H1 (cell line): ENCODE results near the gene COL1A1. TPM values are rescaled to one million over a fixed set of nuclear protein-coding genes. Genes with fewer than 3 reads are reported as not detected.

ENCODE experiments used
- CTCF ChIA-PET: fragments of 300-600 bp; sonication (Branson Sonifier 250); formaldehyde crosslinking; loops from one replicate; lab custom pipeline; 2021; ENCODE audit not compliant: partially characterized antibody; lab: Charles Lee
- POLR2A ChIA-PET: fragments of 300-600 bp; sonication (Branson Sonifier 250); formaldehyde crosslinking; loops from one replicate; lab custom pipeline; 2021; ENCODE audit warnings: inconsistent platforms; ENCODE audit not compliant: partially characterized antibody; lab: Charles Lee
- DNase-seq, 2 experiments: peaks; one replicate each; pipeline versions ENCODE4 v3.0.0 to v3.0.0-alpha.2; 2010 to 2022; ENCODE audit warnings: low spot score in 2 of 2, low read depth in 1 of 2, mixed read lengths in 1 of 2
- FAIRE-seq: peaks from 2 replicates; lab custom pipeline; 2011; peaks lifted over from hg19 to GRCh38; lab: Jason Lieb, UNC
- H2AFZ ChIP-seq: 2 replicates; pipeline ENCODE4 v1.8.1; 2012; ENCODE audit warnings: low read length, inconsistent platforms
- H2AK5ac ChIP-seq: 2 replicates; pipeline ENCODE4 v1.6.1; 2013; ENCODE audit warnings: low read depth, low read length
- H2BK120ac ChIP-seq: replicated peaks from 2 replicates; pipeline ENCODE3; 2013; ENCODE audit warnings: low read depth, low read length, inconsistent platforms
- H2BK12ac ChIP-seq: 2 replicates; pipeline ENCODE4 v1.6.1; 2013; ENCODE audit warnings: low read depth, low read length
- H2BK15ac ChIP-seq: 2 replicates; pipeline ENCODE4 v1.6.1; 2013; ENCODE audit warnings: low read length
- H2BK20ac ChIP-seq: 2 replicates; pipeline ENCODE4 v1.6.1; 2013; ENCODE audit warnings: low read length
- H2BK5ac ChIP-seq: 2 replicates; pipeline ENCODE4 v1.6.1; 2013; ENCODE audit warnings: low read depth, low read length
- H3K14ac ChIP-seq: 2 replicates; pipeline ENCODE4 v1.6.1; 2013; ENCODE audit warnings: inconsistent platforms; ENCODE audit not compliant: insufficient read length
- H3K18ac ChIP-seq: 2 replicates; pipeline ENCODE4 v1.6.1; 2013; ENCODE audit warnings: low read length; ENCODE audit errors: extremely low read depth
- H3K23ac ChIP-seq: 2 replicates; pipeline ENCODE4 v1.6.1; 2013; ENCODE audit warnings: inconsistent platforms; ENCODE audit not compliant: insufficient read length
- H3K23me2 ChIP-seq: 2 replicates; pipeline ENCODE4 v1.6.1; 2013; ENCODE audit warnings: low read depth, low read length
- H3K27ac ChIP-seq: 2 replicates; pipeline ENCODE4 v1.6.1; 2011; ENCODE audit warnings: low read depth, low read length, inconsistent platforms
- H3K27me3 ChIP-seq, 4 experiments: replicated peaks in 1 of 4; 1 replicate in 1 of 4; 2 replicates in 3 of 4; pipeline versions ENCODE4 v1.6.1 to v1.8.1; 2011 to 2013; ENCODE audit warnings: low read length in 3 of 4, mild to moderate bottlenecking in 3 of 4, inconsistent platforms in 2 of 4, mixed read lengths in 2 of 4, moderate library complexity in 1 of 4; ENCODE audit not compliant: control insufficient read depth in 3 of 4, insufficient read depth in 3 of 4; ENCODE audit errors: extremely low read depth in 1 of 4
- H3K36me3 ChIP-seq, 4 experiments: 2 replicates each; pipeline versions ENCODE4 v1.6.1 to v1.8.1; 2011 to 2013; ENCODE audit warnings: mild to moderate bottlenecking in 4 of 4, low read length in 3 of 4, moderate library complexity in 2 of 4, control low read depth in 1 of 4, inconsistent platforms in 1 of 4; ENCODE audit not compliant: insufficient read depth in 4 of 4, control insufficient read depth in 2 of 4
- H3K4ac ChIP-seq: replicated peaks from 2 replicates; pipeline ENCODE3; 2013; ENCODE audit warnings: low read length, low read depth, mixed read lengths, inconsistent platforms; ENCODE audit not compliant: insufficient read length
- H3K4me1 ChIP-seq, 4 experiments: replicated peaks in 1 of 4; 1 replicate in 1 of 4; 2 replicates in 3 of 4; pipeline versions ENCODE4 v1.6.1 to v1.8.1; 2011 to 2013; ENCODE audit warnings: low read length in 3 of 4, inconsistent platforms in 2 of 4, mixed read lengths in 1 of 4; ENCODE audit not compliant: insufficient read depth in 4 of 4, control insufficient read depth in 3 of 4
- H3K4me2 ChIP-seq, 2 experiments: 2 replicates each; pipeline versions ENCODE4 v1.6.1 to v1.8.1; 2011 to 2013; ENCODE audit warnings: low read depth in 2 of 2, low read length in 2 of 2, control low read depth in 1 of 2, inconsistent platforms in 1 of 2, mild to moderate bottlenecking in 1 of 2; ENCODE audit not compliant: insufficient read depth in 1 of 2
- H3K4me3 ChIP-seq, 4 experiments: fragments of 200-600, 300-600 bp in 1 of 4; sonication (generic), shearing (Covaris generic), sonication (Bioruptor Twin) in 1 of 4; 2 replicates each; pipeline versions ENCODE4 v1.5.1 to v1.8.1; 2011 to 2016; ENCODE audit warnings: low read length in 4 of 4, low read depth in 3 of 4, control low read depth in 2 of 4, inconsistent platforms in 2 of 4, mild to moderate bottlenecking in 2 of 4, mixed read lengths in 1 of 4, moderate library complexity in 1 of 4; ENCODE audit not compliant: insufficient read depth in 2 of 4; ENCODE audit errors: extremely low read depth in 1 of 4
- H3K56ac ChIP-seq: replicated peaks from 2 replicates; pipeline ENCODE3; 2013; ENCODE audit warnings: low read depth, mild to moderate bottlenecking, mixed read lengths, low read length, inconsistent platforms; ENCODE audit not compliant: insufficient read length
- H3K79me1 ChIP-seq: 2 replicates; pipeline ENCODE4 v1.6.1; 2013; ENCODE audit warnings: low read depth, low read length, control low read depth
- H3K79me2 ChIP-seq, 2 experiments: 2 replicates each; pipeline versions ENCODE4 v1.6.1 to v1.8.1; 2012 to 2013; ENCODE audit warnings: low read length in 2 of 2, mild to moderate bottlenecking in 2 of 2, inconsistent platforms in 1 of 2; ENCODE audit not compliant: insufficient read depth in 2 of 2, control insufficient read depth in 1 of 2
- H3K9ac ChIP-seq, 4 experiments: replicated peaks in 1 of 4; 1 replicate in 1 of 4; 2 replicates in 3 of 4; pipeline versions ENCODE4 v1.6.1 to v1.8.1; 2011 to 2013; ENCODE audit warnings: low read depth in 3 of 4, low read length in 3 of 4, control low read depth in 2 of 4, mild to moderate bottlenecking in 2 of 4, moderate library complexity in 2 of 4, inconsistent platforms in 1 of 4; ENCODE audit errors: extremely low read depth in 1 of 4
- H3K9me3 ChIP-seq, 2 experiments: 2 replicates each; pipeline versions ENCODE4 v1.6.1 to v1.8.1; 2012 to 2013; ENCODE audit warnings: mild to moderate bottlenecking in 2 of 2, moderate library complexity in 2 of 2, control low read depth in 1 of 2, inconsistent platforms in 1 of 2, low read depth in 1 of 2, low read length in 1 of 2, mixed read lengths in 1 of 2; ENCODE audit not compliant: insufficient read depth in 2 of 2
- H4K20me1 ChIP-seq, 2 experiments: replicated peaks in 1 of 2; 2 replicates each; pipeline versions ENCODE3 to v1.8.1; 2011 to 2013; ENCODE audit warnings: inconsistent platforms in 2 of 2, low read length in 2 of 2, mild to moderate bottlenecking in 1 of 2; ENCODE audit not compliant: insufficient read depth in 2 of 2, control insufficient read depth in 1 of 2
- H4K5ac ChIP-seq: 2 replicates; pipeline ENCODE4 v1.6.1; 2013; ENCODE audit warnings: low read length, low read depth, mixed read lengths, inconsistent platforms; ENCODE audit not compliant: insufficient read length
- H4K8ac ChIP-seq: 2 replicates; pipeline ENCODE4 v1.8.0; 2013; ENCODE audit warnings: mild to moderate bottlenecking, moderate library complexity, low read length, inconsistent platforms; ENCODE audit not compliant: insufficient read depth; ENCODE audit errors: extremely low read depth
- H4K91ac ChIP-seq: replicated peaks from 2 replicates; pipeline ENCODE3; 2013; ENCODE audit warnings: low read length, mixed read lengths, inconsistent platforms; ENCODE audit not compliant: insufficient read length
- CTCF ChIP-seq, 3 experiments: IDR thresholded peaks; 1 replicate in 2 of 3; 2 replicates in 1 of 3; pipeline versions ENCODE4 v1.5.1 to v1.6.1; 2011; ENCODE audit warnings: low read length in 3 of 3, mild to moderate bottlenecking in 3 of 3, inconsistent platforms in 2 of 3, low read depth in 1 of 3, moderate library complexity in 1 of 3; ENCODE audit not compliant: insufficient read depth in 1 of 3; ENCODE audit errors: control extremely low read depth in 1 of 3
- EGR1 ChIP-seq: IDR thresholded peaks from 2 replicates; pipeline ENCODE4 v1.6.1; 2011; ENCODE audit warnings: low read depth, low read length, borderline replicate concordance
- EP300 ChIP-seq, 2 experiments: IDR thresholded peaks; 1 replicate in 1 of 2; 2 replicates in 1 of 2; pipeline ENCODE4 v1.6.1; 2011 to 2012; ENCODE audit warnings: low read depth in 2 of 2, low read length in 2 of 2, mild to moderate bottlenecking in 2 of 2, borderline replicate concordance in 1 of 2, inconsistent platforms in 1 of 2, moderate library complexity in 1 of 2
- GABPA ChIP-seq: IDR thresholded peaks from 2 replicates; pipeline ENCODE4 v1.6.1; 2011; ENCODE audit warnings: mild to moderate bottlenecking, low read length, moderate library complexity, borderline replicate concordance; ENCODE audit not compliant: insufficient read depth
- HDAC6 ChIP-seq: IDR thresholded peaks from one replicate; pipeline ENCODE4 v1.7.1; 2012; ENCODE audit warnings: low read depth, mild to moderate bottlenecking, inconsistent platforms, low read length, moderate library complexity
- KDM1A ChIP-seq: fragments of 200-600, 300-600 bp; sonication (generic); IDR thresholded peaks from 2 replicates; pipeline ENCODE4 v1.7.1; 2016; ENCODE audit warnings: mild to moderate bottlenecking, low read length, borderline replicate concordance
- KDM5A ChIP-seq: fragments of 200-600 bp; IDR thresholded peaks from 2 replicates; pipeline ENCODE4 v1.7.1; 2012; ENCODE audit warnings: mild to moderate bottlenecking, low read length, inconsistent platforms, mixed read lengths
- RAD21 ChIP-seq, 2 experiments: IDR thresholded peaks in 1 of 2; conservative IDR thresholded peaks in 1 of 2; 2 replicates each; pipeline ENCODE4 v1.6.1; 2011; ENCODE audit warnings: low read depth in 2 of 2, low read length in 2 of 2, improper control_type of control experiment in 1 of 2, inconsistent platforms in 1 of 2, mild to moderate bottlenecking in 1 of 2, moderate library complexity in 1 of 2
- TAF7 ChIP-seq: optimal IDR thresholded peaks from 2 replicates; pipeline ENCODE3; 2011; ENCODE audit warnings: low read depth, mild to moderate bottlenecking, inconsistent platforms, low read length, moderate library complexity, borderline replicate concordance
- WGBS, 2 experiments: shearing (Covaris generic) in 1 of 2; methylation state at CpG; one replicate each; pipeline versions ENCODE4 v1.1.6 to v1.1.7; 2013 to 2015; ENCODE audit warnings: low lambda C conversion rate in 2 of 2, mixed read lengths in 2 of 2, inconsistent platforms in 1 of 2, low coverage in 1 of 2, missing lambda C conversion rate in 1 of 2; ENCODE audit not compliant: insufficient replicate concordance in 2 of 2, insufficient coverage in 1 of 2, insufficient read length in 1 of 2; ENCODE audit errors: extremely low coverage in 1 of 2, missing lambda C conversion rate in 1 of 2; 5-methylcytosine and 5-hydroxymethylcytosine counted together
- polyA plus RNA-seq, 7 experiments: library from polyadenylated mRNA; depleted of rRNA in 3 of 7; stranded (reverse) in 5 of 7; unstranded in 2 of 7; fragments of >200 nt in 5 of 7; fragments of 200-250 nt in 2 of 7; gene quantifications; 1 replicate in 5 of 7; 2 replicates in 1 of 7; 4 replicates in 1 of 7; pipeline versions ENCODE4 v1.2.1 to v1.2.3, GENCODE V29; 2011 to 2013; ENCODE audit warnings: missing spikeins in 2 of 7, mixed read lengths in 2 of 7
- total RNA-seq: library from RNA; stranded (reverse); fragmentation: NEBNext Ultra II Directional; extraction: Animal tissue kit (Norgen Biotek cat#: 25700); gene quantifications from 2 replicates; pipeline ENCODE4 v1.2.1, GENCODE V29; 2021

COL1A1 gene
- total and polyA plus RNA-seq, 2 of the 8 experiments (the other 6 are each of a cell fraction or from before 2014, with no cell fraction given) = 14.1 to 80.4 TPM

DNA sequence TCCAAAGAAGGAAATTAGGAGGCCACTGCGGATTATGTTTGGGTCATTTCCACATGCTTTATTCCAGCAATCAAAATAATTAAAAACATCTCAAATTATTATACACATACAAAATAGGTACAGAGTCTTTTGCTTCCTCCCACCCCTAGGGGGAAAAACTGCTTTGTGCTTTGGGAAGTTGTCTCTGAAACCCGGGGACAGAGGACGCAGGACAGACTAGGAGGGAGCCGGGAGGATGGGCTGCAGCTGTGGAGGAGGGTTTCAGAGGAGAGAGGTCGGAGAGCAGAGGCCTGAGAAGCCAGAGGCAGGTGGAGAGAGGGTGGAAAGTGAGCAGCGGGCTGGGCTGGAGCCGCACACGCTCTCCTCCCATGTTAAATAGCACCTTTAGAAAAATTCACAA is 17.4 kb downstream of the COL1A1 start:
- H3K4me3 ChIP-seq = no peak overlapping the region
- CTCF ChIA-PET = interaction anchor here (1.0 kb wide), 1 partner anchor 15 kb away, joined by 3 read pairs; no protein-coding TSS in a partner anchor
- H3K23me2 ChIP-seq = no peaks in the 10 kb centered on the region
- H2AK5ac ChIP-seq = no peak overlapping the region
- POLR2A ChIA-PET = interaction anchor here (0.7 to 1.1 kb wide), 2 partner anchors 26 to 77 kb away, joined by 3 read pairs; no protein-coding TSS in a partner anchor
- no peak overlapping the region for H2BK12ac ChIP-seq
- no peak overlapping the region for H3K9ac ChIP-seq
- WGBS, 2 experiments = 44% methylated on average over 6 of the region's 8 CpGs; no CpG with 5 or more reads in 1 of the 2 experiments
- no peak overlapping the region for H3K14ac ChIP-seq
- no peak overlapping the region for H4K8ac ChIP-seq
- H2BK20ac ChIP-seq = no peak overlapping the region
- no peak overlapping the region for H3K23ac ChIP-seq
- H3K4me2 ChIP-seq = no peak overlapping the region
- no peak overlapping the region for H2BK15ac ChIP-seq
- no peak overlapping the region for H3K56ac ChIP-seq
- no peak for TF ChIP-seq TAF7
- TF ChIP-seq KDM5A = no peak
- no peak for TF ChIP-seq KDM1A
- TF ChIP-seq EP300 (IDR thresholded peaks at IDR 0.05; ENCODE audit: borderline replicate concordance in 1 of 2, low read depth in 2 of 2, low read length in 2 of 2) = no peak
- 0 out of 4 replicates have a peak, but pooled peaks of 1 of the 2 experiments have one; percentile 1 for TF ChIP-seq RAD21 (IDR thresholded peaks at IDR 0.05 in 1 of 2, conservative IDR thresholded peaks at IDR 0.05 in 1 of 2; ENCODE audit: low read depth in 2 of 2, low read length in 2 of 2)
- no peak for TF ChIP-seq GABPA
- TF ChIP-seq CTCF (IDR thresholded peaks at IDR 0.05; ENCODE audit: control extremely low read depth in 1 of 3, insufficient read depth in 1 of 3, low read depth in 1 of 3, low read length in 3 of 3) = peak in 1 of 3 experiments; percentile 15; a peak in 1 of 4 replicates
- TF ChIP-seq HDAC6 = no peak
- no peak for TF ChIP-seq EGR1
- peaks cover 1 to 2% of the 10 kb centered on the region in 2 experiments for H4K20me1 ChIP-seq
- no peak overlapping the region for H4K91ac ChIP-seq
- H3K79me1 ChIP-seq = no peaks in the 10 kb centered on the region
- H3K79me2 ChIP-seq = no peaks in the 10 kb centered on the region
- H3K27ac ChIP-seq = no peak overlapping the region
- no peak overlapping the region for H2BK120ac ChIP-seq
- no peak overlapping the region for H2AFZ ChIP-seq
- no peak overlapping the region for H2BK5ac ChIP-seq
- H3K36me3 ChIP-seq = peaks cover 3 to 32% (median 17%) of the 10 kb centered on the region in 4 experiments; a peak in 5 of 8 replicates
- H4K5ac ChIP-seq = no peak overlapping the region
- H3K27me3 ChIP-seq = no peaks in the 10 kb centered on the region
- no peak overlapping the region for H3K18ac ChIP-seq
- no peak overlapping the region for H3K4ac ChIP-seq
- no peaks in the 10 kb centered on the region for H3K9me3 ChIP-seq
- DNase-seq = no peak
- peaks cover 0 to 18% (median 3%) of the 10 kb centered on the region in 4 experiments; a peak in 4 of 7 replicates for H3K4me1 ChIP-seq
- FAIRE-seq = no peak
